PC-3 (cell line): ENCODE data around the gene DPH6. TPM values are rescaled to one million over a fixed set of nuclear protein-coding genes. Genes with fewer than 3 reads are reported as not detected.

Source experiments
- ATAC-seq: fragments of 200-7000 bp; cut with Tn5 transposase; 2 replicates; pipeline ENCODE4 v1.9.1; 2020; ENCODE audit warnings: mild to moderate bottlenecking, moderate library complexity
- BruUV-seq: library from RNA; stranded (reverse); fragments of 400-500 nt; replicated peaks from 2 replicates; lab custom pipeline; 2021; lab: Mats Ljungman, UMichigan
- CTCF ChIA-PET: fragments of 300-600 bp; sonication (Branson Sonifier 250); formaldehyde crosslinking; loops from one replicate; lab custom pipeline; 2022; ENCODE audit warnings: antibody characterized with exemption; lab: Charles Lee
- POLR2A ChIA-PET: fragments of 300-600 bp; sonication (Branson Sonifier 250); formaldehyde crosslinking; loops from one replicate; lab custom pipeline; 2022; ENCODE audit warnings: antibody characterized with exemption; ENCODE audit not compliant: unreplicated experiment; lab: Charles Lee
- DNase-seq: peaks from one replicate; pipeline ENCODE4 v3.0.0-alpha.2; 2015
- H2AFZ ChIP-seq: fragments of 300-600 bp; sonication (generic); 2 replicates; pipeline ENCODE4 v1.6.0; 2016; ENCODE audit warnings: antibody characterized with exemption, low read length
- H3F3A ChIP-seq: fragments of 300-600 bp; sonication (generic); one replicate; pipeline ENCODE4 v1.6.0; 2017; ENCODE audit warnings: antibody characterized with exemption, low read length, control low read depth, mild to moderate bottlenecking; ENCODE audit not compliant: unreplicated experiment
- H3K27ac ChIP-seq: fragments of 300-600 bp; sonication (generic); 2 replicates; pipeline ENCODE4 v1.5.1; 2016; ENCODE audit warnings: mild to moderate bottlenecking, low read length
- H3K27me3 ChIP-seq: fragments of 300-600 bp; sonication (generic); 2 replicates; pipeline ENCODE4 v1.6.1; 2016; ENCODE audit warnings: low read length, mixed read lengths
- H3K36me3 ChIP-seq: fragments of 300-600 bp; sonication (generic); 2 replicates; pipeline ENCODE4 v1.6.1; 2016; ENCODE audit warnings: low read depth, mixed run types, low read length, mixed read lengths
- H3K4me1 ChIP-seq: fragments of 300-600 bp; sonication (generic); 2 replicates; pipeline ENCODE4 v1.5.1; 2016; ENCODE audit warnings: low read length; ENCODE audit not compliant: insufficient read depth
- H3K4me2 ChIP-seq: fragments of 300-600 bp; sonication (generic); 2 replicates; pipeline ENCODE4 v1.6.0; 2016; ENCODE audit warnings: low read length
- H3K4me3 ChIP-seq: fragments of 300-600 bp; sonication (generic); 2 replicates; pipeline ENCODE4 v1.5.1; 2016; ENCODE audit warnings: mild to moderate bottlenecking, low read length, mixed read lengths
- H3K79me2 ChIP-seq: fragments of 300-600 bp; sonication (generic); 2 replicates; pipeline ENCODE4 v1.6.1; 2017; ENCODE audit warnings: low read length, mixed read lengths
- H3K9ac ChIP-seq: fragments of 300-600 bp; sonication (generic); 2 replicates; pipeline ENCODE4 v1.6.0; 2016; ENCODE audit warnings: mild to moderate bottlenecking, low read length
- H3K9me2 ChIP-seq: fragments of 300-600 bp; sonication (generic); replicated peaks from 2 replicates; pipeline ENCODE4 v1.6.1; 2016; ENCODE audit warnings: mixed run types, low read length, mixed read lengths
- H3K9me3 ChIP-seq: fragments of 300-600 bp; sonication (generic); 2 replicates; pipeline ENCODE4 v1.6.1; 2016; ENCODE audit warnings: low read length, mixed read lengths
- H4K20me1 ChIP-seq: fragments of 300-600 bp; sonication (generic); 2 replicates; pipeline ENCODE4 v1.6.1; 2016; ENCODE audit warnings: low read length, mixed read lengths
- CTCF ChIP-seq: fragments of 300-600 bp; sonication (generic); conservative IDR thresholded peaks from 2 replicates; pipeline ENCODE4 v1.5.1; 2017; ENCODE audit warnings: antibody characterized with exemption, low read depth, mild to moderate bottlenecking, low read length
- EZH2 ChIP-seq: fragments of 300-600 bp; sonication (generic); IDR thresholded peaks from one replicate; pipeline ENCODE4 v1.6.1; 2017; ENCODE audit warnings: antibody characterized with exemption, mild to moderate bottlenecking, low read length; ENCODE audit not compliant: unreplicated experiment
- EZH2phosphoT487 ChIP-seq: fragments of 300-600 bp; sonication (generic); IDR thresholded peaks from 2 replicates; pipeline ENCODE4 v1.6.1; 2018; ENCODE audit warnings: mild to moderate bottlenecking, antibody characterized with exemption, low read length, borderline replicate concordance
- intact Hi-C: fragments of 100-400 bp; cut with micrococcal nuclease; formaldehyde crosslinking; loops from 2 replicates; pipeline ENCODE4 v1.9.0; 2023
- total RNA-seq: library from RNA; depleted of rRNA; stranded (reverse); fragments of >200 nt; gene quantifications from 2 replicates; pipeline ENCODE4 v1.2.3, GENCODE V29; 2014

The DPH6 gene
- total RNA-seq, 1 experiment from 2014 or later, result 6.9 TPM

- H3K4me3 ChIP-seq, result no peak overlapping the region
- no peak overlapping the region for H3K27ac ChIP-seq
- H3K9ac ChIP-seq, result no peak overlapping the region
- ChIA-PET POLR2A (no interaction called here), CTCF (no interaction called here)
- intact Hi-C loops, result no loop called here
- no peak overlapping the region for H3K4me2 ChIP-seq
- H3K9me3 ChIP-seq, result no peaks in the 10 kb centered on the region
- DNase-seq (peak; percentile 60), ATAC-seq (peak; percentile 56; the same call in 1 of the 2 replicates)
- H3F3A ChIP-seq, result no peaks in the 10 kb centered on the region
- H3K9me2 ChIP-seq, result no peaks in the 10 kb centered on the region
- 0 out of 2 replicates have a peak, but pooled peaks cover 8% of the 10 kb centered on the region for H3K36me3 ChIP-seq
- no peaks in the 10 kb centered on the region for H3K27me3 ChIP-seq
- no TSS peak for BruUV-seq
- H2AFZ ChIP-seq, result no peak overlapping the region
- H3K79me2 ChIP-seq, result no peaks in the 10 kb centered on the region
- TF ChIP-seq EZH2, result no peak
- peaks cover 5% of the 10 kb centered on the region; the same call in 1 of the 2 replicates for H3K4me1 ChIP-seq
- H4K20me1 ChIP-seq, result no peaks in the 10 kb centered on the region
Observed at GRCh38 chr15:35533130-35534110, 12.5 kb downstream of the DPH6 start.

- H3K27me3 ChIP-seq, result no peaks in the 10 kb centered on the region
- no peak overlapping the region for H3K27ac ChIP-seq
- no peaks in the 10 kb centered on the region for H3F3A ChIP-seq
- no peak for ATAC-seq
- no peak for DNase-seq
- H3K4me3 ChIP-seq, result no peak overlapping the region
- H3K4me2 ChIP-seq, result no peak overlapping the region
- no peaks in the 10 kb centered on the region for H4K20me1 ChIP-seq
- H3K36me3 ChIP-seq, result 0 out of 2 replicates have a peak, but pooled peaks cover 5% of the 10 kb centered on the region
- CTCF ChIA-PET, result no interaction called here
- H2AFZ ChIP-seq, result no peak overlapping the region
- no peak for TF ChIP-seq CTCF
- no peak for TF ChIP-seq EZH2phosphoT487
- no peak for TF ChIP-seq EZH2
- H3K79me2 ChIP-seq, result no peaks in the 10 kb centered on the region
- no peaks in the 10 kb centered on the region for H3K9me3 ChIP-seq
- no peak overlapping the region for H3K9ac ChIP-seq
- H3K9me2 ChIP-seq, result no peaks in the 10 kb centered on the region
- intact Hi-C loops, result no loop called here
- POLR2A ChIA-PET, result no interaction called here
- peaks cover 5% of the 10 kb centered on the region; the same call in 1 of the 2 replicates for H3K4me1 ChIP-seq
- no TSS peak for BruUV-seq
Observed at GRCh38 chr15:35530698-35531097, 15.3 kb downstream of the DPH6 start.

DNA sequence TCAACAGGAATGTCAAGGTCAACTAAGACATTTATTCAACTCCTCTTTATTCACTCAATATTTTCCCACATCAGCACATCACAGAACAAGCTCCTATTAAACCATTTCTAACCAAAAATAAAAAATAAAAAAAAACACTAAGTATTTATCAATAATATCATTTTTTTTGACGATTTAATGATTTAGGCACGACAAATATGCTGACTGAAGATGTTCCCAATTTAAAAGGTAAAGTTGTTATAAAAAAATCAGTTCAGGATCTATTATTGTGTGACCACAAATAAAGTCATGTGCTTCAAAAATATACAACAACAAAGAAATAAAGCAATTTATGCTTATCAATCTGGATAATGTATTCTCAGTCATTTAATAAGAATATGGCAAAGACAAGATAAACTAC is 16.2 kb downstream of the DPH6 start:
- Histone ChIP-seq H3K4me3 (no peak overlapping the region), H3F3A (no peaks in the 10 kb centered on the region), H3K9ac (no peak overlapping the region), H4K20me1 (no peaks in the 10 kb centered on the region), H3K79me2 (no peaks in the 10 kb centered on the region), H3K27ac (no peak overlapping the region), H3K4me1 (peaks cover 5% of the 10 kb centered on the region; the same call in 1 of the 2 replicates), H2AFZ (no peak overlapping the region), H3K36me3 (0 out of 2 replicates have a peak, but pooled peaks cover 5% of the 10 kb centered on the region), H3K9me2 (no peaks in the 10 kb centered on the region), H3K9me3 (no peaks in the 10 kb centered on the region), H3K27me3 (no peaks in the 10 kb centered on the region), H3K4me2 (no peak overlapping the region)
- ChIA-PET POLR2A (no interaction called here), CTCF (no interaction called here)
- DNase-seq (no peak), ATAC-seq (no peak)
- TF ChIP-seq EZH2, result no peak
- TF ChIP-seq EZH2phosphoT487, result no peak
- TF ChIP-seq CTCF, result no peak
- intact Hi-C loops, result no loop called here
- no TSS peak for BruUV-seq
